Measurements from ENCODE around the gene C19orf73. TPM values are rescaled to one million over a fixed set of nuclear protein-coding genes. Genes with fewer than 3 reads are reported as not detected.

Gene C19orf73
- total and polyA plus RNA-seq, 9 of the 15 experiments (the other 6 are each of a cell fraction or from before 2014, with no cell fraction given) = 0.08 to 7.4 (median 1.4) TPM

GRCh38 chr19:49149652-49150105 is 30.7 kb upstream of the C19orf73 start (continued):
- peak; percentile 94 for TF ChIP-seq MBD2 (IDR thresholded peaks at IDR 0.05; ENCODE audit: borderline replicate concordance, low read depth)
- TF ChIP-seq SMC3 (conservative IDR thresholded peaks at IDR 0.05; ENCODE audit: insufficient read depth, low read depth, low read length) = no peak
- TF ChIP-seq REST (IDR thresholded peaks at IDR 0.05; ENCODE audit: borderline replicate concordance) = peak; percentile 23; the same call in 1 of the 2 replicates
- TF ChIP-seq REST (CRISPR knock-in tag; IDR thresholded peaks at IDR 0.05; ENCODE audit: low read depth) = peak; percentile 47
- TF ChIP-seq SMARCE1 (IDR thresholded peaks at IDR 0.05) = no peak
- peak; percentile 99 for TF ChIP-seq PRDM10 (IDR thresholded peaks at IDR 0.05; ENCODE audit: partially characterized antibody)
- TF ChIP-seq RB1 (IDR thresholded peaks at IDR 0.05; ENCODE audit: low read depth) = peak; percentile 10; the same call in 1 of the 2 replicates
- no peak for TF ChIP-seq FOS (IDR thresholded peaks at IDR 0.05; ENCODE audit: extremely low read depth, insufficient read length)
- peak; percentile 8; the same call in 1 of the 2 replicates for TF ChIP-seq E2F1 (CRISPR knock-in tag; IDR thresholded peaks at IDR 0.05)
- TF ChIP-seq FOXJ3 (CRISPR knock-in tag; IDR thresholded peaks at IDR 0.05) = no peak
- TF ChIP-seq MEF2A (IDR thresholded peaks at IDR 0.05; ENCODE audit: control insufficient read depth, low read depth, low read length) = no peak
- no peak for TF ChIP-seq ZBED1 (IDR thresholded peaks at IDR 0.05)
- TF ChIP-seq ZNF395 (CRISPR knock-in tag; IDR thresholded peaks at IDR 0.05) = no peak
- no peak for TF ChIP-seq KLF16 (IDR thresholded peaks at IDR 0.05)

Measured in K562 (cell line).